Activated effector memory CD4-positive, alpha-beta T cell treated with anti-CD3 and anti-CD28 coated beads, Interleukin-2, amount 50 U/mL, for 16 hours (primary cell): ENCODE results near the gene VPS45.
A peak's percentile ranks its signal among the peaks of the same experiment; 100 is the strongest.

Experiments used
- DNase-seq: peaks from one replicate; pipeline ENCODE4 v3.0.0-alpha.2; 2020

VPS45 gene

GRCh38 chr1:150076066-150076465, 8.5 kb downstream of the VPS45 start:
- DNase-seq, result no peak

GRCh38 chr1:150076985-150077384, 9.4 kb downstream of the VPS45 start:
- DNase-seq, result no peak

GRCh38 chr1:150080784-150081183, 13.2 kb downstream of the VPS45 start:
- no peak for DNase-seq

GRCh38 chr1:150082494-150082893, 14.9 kb downstream of the VPS45 start:
- DNase-seq, result no peak

- no peak for DNase-seq
Measured at GRCh38 chr1:150083907-150084306, 16.3 kb downstream of the VPS45 start.

- no peak for DNase-seq
Measured at GRCh38 chr1:150085406-150085805, 17.8 kb downstream of the VPS45 start.

GRCh38 chr1:150087415-150087814, 19.8 kb downstream of the VPS45 start:
- DNase-seq, result no peak

GRCh38 chr1:150089846-150090520, 22.4 kb downstream of the VPS45 start:
- DNase-seq, result no peak

- DNase-seq, result no peak
Measured at GRCh38 chr1:150092180-150092791, 24.7 kb downstream of the VPS45 start.

GRCh38 chr1:150093805-150094204, 26.2 kb downstream of the VPS45 start:
- no peak for DNase-seq

- DNase-seq, result no peak
Measured at GRCh38 chr1:150094734-150095265, 27.2 kb downstream of the VPS45 start.

GRCh38 chr1:150102986-150103385, 35.4 kb downstream of the VPS45 start:
- DNase-seq, result no peak

- no peak for DNase-seq
Measured at GRCh38 chr1:150106341-150106740, 38.8 kb downstream of the VPS45 start.

- DNase-seq, result no peak
Measured at GRCh38 chr1:150109586-150109985, 42.0 kb downstream of the VPS45 start.

GRCh38 chr1:150110116-150110515, 42.5 kb downstream of the VPS45 start:
- DNase-seq, result no peak

- no peak for DNase-seq
Measured at GRCh38 chr1:150111670-150112069, 44.1 kb downstream of the VPS45 start.

- no peak for DNase-seq
Measured at GRCh38 chr1:150115121-150115520, 47.5 kb downstream of the VPS45 start.

GRCh38 chr1:150118716-150119115, 51.1 kb downstream of the VPS45 start:
- DNase-seq, result no peak

- no peak for DNase-seq
Measured at GRCh38 chr1:150121236-150121862, 53.8 kb downstream of the VPS45 start.

GRCh38 chr1:150126811-150127210, 59.2 kb downstream of the VPS45 start:
- no peak for DNase-seq

- no peak for DNase-seq
Measured at GRCh38 chr1:150127464-150127863, 59.9 kb downstream of the VPS45 start.

- DNase-seq, result peak; percentile 75
Measured at GRCh38 chr1:150127868-150128267, 60.3 kb downstream of the VPS45 start.

GRCh38 chr1:150132372-150132771, 64.8 kb downstream of the VPS45 start:
- DNase-seq, result no peak

- no peak for DNase-seq
Measured at GRCh38 chr1:150134537-150134936, 67.0 kb downstream of the VPS45 start.
